ENCODE data around the gene DNAJC2. TPM values are rescaled to one million over a fixed set of nuclear protein-coding genes. Genes with fewer than 3 reads are reported as not detected.

The DNAJC2 gene, protein sequence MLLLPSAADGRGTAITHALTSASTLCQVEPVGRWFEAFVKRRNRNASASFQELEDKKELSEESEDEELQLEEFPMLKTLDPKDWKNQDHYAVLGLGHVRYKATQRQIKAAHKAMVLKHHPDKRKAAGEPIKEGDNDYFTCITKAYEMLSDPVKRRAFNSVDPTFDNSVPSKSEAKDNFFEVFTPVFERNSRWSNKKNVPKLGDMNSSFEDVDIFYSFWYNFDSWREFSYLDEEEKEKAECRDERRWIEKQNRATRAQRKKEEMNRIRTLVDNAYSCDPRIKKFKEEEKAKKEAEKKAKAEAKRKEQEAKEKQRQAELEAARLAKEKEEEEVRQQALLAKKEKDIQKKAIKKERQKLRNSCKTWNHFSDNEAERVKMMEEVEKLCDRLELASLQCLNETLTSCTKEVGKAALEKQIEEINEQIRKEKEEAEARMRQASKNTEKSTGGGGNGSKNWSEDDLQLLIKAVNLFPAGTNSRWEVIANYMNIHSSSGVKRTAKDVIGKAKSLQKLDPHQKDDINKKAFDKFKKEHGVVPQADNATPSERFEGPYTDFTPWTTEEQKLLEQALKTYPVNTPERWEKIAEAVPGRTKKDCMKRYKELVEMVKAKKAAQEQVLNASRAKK
- total RNA-seq: 20.4 and 26.3 TPM in 2 replicates

DNA sequence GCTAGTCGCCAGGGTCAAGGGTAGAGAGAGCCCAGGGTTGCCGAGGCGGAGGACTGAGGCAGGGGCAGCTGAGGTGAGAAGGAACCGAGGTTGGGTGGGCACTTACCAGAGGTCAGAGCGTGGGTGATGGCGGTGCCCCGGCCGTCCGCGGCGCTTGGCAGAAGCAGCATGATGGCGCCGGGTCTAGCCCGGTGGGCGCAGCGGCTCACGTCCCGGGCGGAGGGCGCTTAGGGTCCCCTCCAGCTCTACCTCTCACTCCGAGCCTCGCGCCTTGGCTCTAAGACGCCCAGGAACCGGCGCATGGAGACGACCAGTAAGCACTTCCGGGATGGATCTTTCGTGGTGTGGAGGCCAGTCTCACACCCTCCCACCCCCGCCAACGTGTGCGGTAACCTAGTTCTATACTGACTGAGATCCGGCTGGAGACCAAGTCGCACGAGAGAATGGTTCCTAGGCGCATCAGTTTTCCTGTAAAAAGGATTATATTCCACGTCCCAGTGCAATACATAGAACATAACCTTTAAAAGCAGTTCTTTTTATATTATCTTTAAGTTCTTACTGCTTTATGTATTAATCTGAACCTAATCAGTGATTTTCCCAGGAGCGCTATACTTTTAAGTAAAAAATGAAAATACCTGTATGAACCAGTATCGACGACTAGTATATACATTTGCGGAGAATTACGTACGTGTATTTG, at the start of gene DNAJC2:
DNAJC2 (minus strand) TSS at position 315 of the 697 bp plus-strand sequence; CDS start at position 170, 145 bp downstream.

DNA sequence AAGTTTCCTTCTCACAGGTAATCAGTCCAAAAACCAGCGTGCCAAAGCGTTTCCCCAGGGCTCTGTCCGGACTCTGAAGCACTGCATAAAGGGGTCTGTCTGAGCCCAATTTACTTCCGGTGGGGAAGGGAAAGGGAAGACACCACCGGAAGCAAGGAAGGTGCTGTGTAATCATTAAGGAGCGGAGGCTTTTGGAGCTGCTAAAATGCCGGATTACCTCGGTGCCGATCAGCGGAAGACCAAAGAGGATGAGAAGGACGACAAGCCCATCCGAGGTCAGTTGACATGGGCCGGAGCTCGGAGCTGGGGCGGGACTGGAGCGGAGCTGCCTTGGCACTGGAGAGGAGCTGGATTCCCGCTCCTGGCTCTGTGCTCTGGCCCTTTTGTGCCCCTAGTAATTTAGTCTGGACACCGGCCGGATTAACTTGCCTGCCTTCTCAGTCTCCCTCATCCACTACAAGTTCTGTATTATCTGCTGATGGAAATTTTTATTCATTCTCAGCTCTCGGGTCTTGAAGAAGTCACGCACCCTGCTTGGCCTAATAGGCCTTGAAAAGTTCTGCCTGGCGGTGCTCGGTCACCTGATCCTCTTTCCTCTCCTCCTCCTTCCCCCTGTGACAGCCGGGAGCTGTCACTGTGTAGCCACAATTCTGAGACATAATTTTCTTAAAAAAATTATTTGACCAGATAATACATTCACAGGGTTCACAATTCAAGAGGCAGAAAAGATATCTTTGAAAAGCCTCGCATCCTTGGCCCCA, 3.1 kb upstream of the DNAJC2 start, which contains the start of gene PSMC2:
PSMC2 (plus strand) TSS at position 137 of the 761 bp plus-strand sequence; CDS start at position 206, 69 bp downstream.

DNA sequence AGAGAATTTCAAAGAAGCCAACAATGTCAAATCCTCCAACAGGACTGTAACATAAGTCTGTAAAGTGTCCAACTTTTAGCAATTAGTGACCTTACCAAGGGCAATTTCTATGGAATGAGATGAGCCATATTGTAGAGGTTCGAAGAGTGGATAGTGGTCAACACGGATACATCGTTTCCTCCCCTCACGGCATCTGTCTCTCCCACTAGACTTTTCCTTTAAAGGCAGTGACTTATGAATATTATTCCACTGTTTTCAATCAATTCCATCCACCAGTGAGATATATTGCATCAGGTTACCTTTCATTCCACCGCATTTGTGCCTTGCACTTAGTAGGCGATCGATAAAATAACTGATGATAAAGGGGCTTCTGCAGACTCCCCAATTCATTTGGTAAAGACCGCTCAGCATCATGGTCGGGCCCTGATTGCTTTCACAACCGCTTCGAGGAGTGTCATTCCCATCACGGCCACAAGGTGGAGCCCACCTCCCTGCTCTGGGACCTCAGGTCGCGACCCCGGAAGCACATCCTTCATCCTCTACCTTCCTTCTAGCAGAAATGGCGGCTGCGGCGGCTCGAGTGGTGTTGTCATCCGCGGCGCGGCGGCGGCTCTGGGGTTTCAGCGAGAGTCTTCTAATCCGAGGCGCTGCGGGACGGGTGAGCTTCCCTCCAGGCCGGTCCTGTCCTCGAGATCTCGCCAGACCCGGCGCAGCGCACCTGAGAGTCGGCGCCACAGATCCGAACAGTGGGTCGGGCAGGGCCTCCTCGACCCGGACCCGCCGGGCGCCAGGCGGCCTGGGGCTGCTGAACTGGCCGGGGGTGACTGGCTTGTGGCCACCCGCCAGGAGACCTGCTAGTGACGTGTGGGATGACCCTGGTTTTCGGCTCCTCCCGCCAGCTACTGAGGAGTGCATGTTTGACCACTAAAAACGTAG, 47.4 kb downstream of the DNAJC2 start, which contains the start of gene PMPCB:
PMPCB (plus strand) TSS at position 535 of the 936 bp plus-strand sequence; CDS start at position 560, 25 bp downstream.

Small RNA genes lying within 50 kb of the gene (small RNA-seq; reads per million reads assigned to genes)
- 0.11 reads per million for gene RPS29P16

Other genes starting within 250 kb of the DNAJC2 start
- 14.2 and 20.3 TPM in 2 replicates for gene NAPEPLD, start 195.7 kb downstream of the DNAJC2 start, total RNA-seq
- 104 and 107 TPM in 2 replicates for gene PMPCB, start 47.3 kb downstream of the DNAJC2 start, total RNA-seq
- 197 and 205 TPM in 2 replicates for gene PSMC2, start 2.9 kb upstream of the DNAJC2 start, total RNA-seq
- not detected in 2 replicates for gene SLC26A5, start 101.4 kb upstream of the DNAJC2 start, total RNA-seq